NCI-H2171 (cell line): ENCODE results near the gene AQP3.
"Not testable (repeated sequence)": the region's sequence is repeated elsewhere in the genome, so short reads cannot be mapped to it uniquely, and the experiment has no call there.

Experiments used
- DNase-seq: peaks from one replicate; lab custom pipeline; 2025; lab: John Stamatoyannopoulos, UW

The AQP3 gene

GRCh38 chr9:33408087-33408486 lies 39.3 kb downstream of the AQP3 start:
- DNase-seq: no peak

GRCh38 chr9:33407061-33407460 lies 40.3 kb downstream of the AQP3 start:
- no peak for DNase-seq

- DNase-seq: no peak
Measured at GRCh38 chr9:33404788-33405362, 42.5 kb downstream of the AQP3 start.

- no peak for DNase-seq
Measured at GRCh38 chr9:33403941-33404787, 43.2 kb downstream of the AQP3 start.

GRCh38 chr9:33402371-33402770 lies 45.0 kb downstream of the AQP3 start, which contains the start of gene AQP7:
Gene AQP7 (minus strand): TSS chr9:33402568. CDS start chr9:33401262, 1,306 bp downstream.
- not testable (repeated sequence) for DNase-seq

GRCh38 chr9:33401809-33402208 lies 45.6 kb downstream of the AQP3 start:
- not testable (repeated sequence) for DNase-seq

- DNase-seq: not testable (repeated sequence)
Measured at GRCh38 chr9:33399047-33399446, 48.3 kb downstream of the AQP3 start.

- not testable (repeated sequence) for DNase-seq
Measured at GRCh38 chr9:33397801-33398200, 49.6 kb downstream of the AQP3 start.

- not testable (repeated sequence) for DNase-seq
Measured at GRCh38 chr9:33395159-33395879, 52.1 kb downstream of the AQP3 start.

- DNase-seq: not testable (repeated sequence)
Measured at GRCh38 chr9:33393986-33394385, 53.4 kb downstream of the AQP3 start.

GRCh38 chr9:33393581-33393980 lies 53.8 kb downstream of the AQP3 start:
- DNase-seq: no peak

- DNase-seq: not testable (repeated sequence)
Measured at GRCh38 chr9:33392591-33393021, 54.8 kb downstream of the AQP3 start.
